ENCODE data around the gene HS6ST1. TPM values are rescaled to one million over a fixed set of nuclear protein-coding genes. Genes with fewer than 3 reads are reported as not detected.

HS6ST1 gene
- total and polyA plus RNA-seq, 2 donors (not counting 1 experiment from before 2014, with no cell fraction given) = 7.8 to 22.7 TPM

DNA sequence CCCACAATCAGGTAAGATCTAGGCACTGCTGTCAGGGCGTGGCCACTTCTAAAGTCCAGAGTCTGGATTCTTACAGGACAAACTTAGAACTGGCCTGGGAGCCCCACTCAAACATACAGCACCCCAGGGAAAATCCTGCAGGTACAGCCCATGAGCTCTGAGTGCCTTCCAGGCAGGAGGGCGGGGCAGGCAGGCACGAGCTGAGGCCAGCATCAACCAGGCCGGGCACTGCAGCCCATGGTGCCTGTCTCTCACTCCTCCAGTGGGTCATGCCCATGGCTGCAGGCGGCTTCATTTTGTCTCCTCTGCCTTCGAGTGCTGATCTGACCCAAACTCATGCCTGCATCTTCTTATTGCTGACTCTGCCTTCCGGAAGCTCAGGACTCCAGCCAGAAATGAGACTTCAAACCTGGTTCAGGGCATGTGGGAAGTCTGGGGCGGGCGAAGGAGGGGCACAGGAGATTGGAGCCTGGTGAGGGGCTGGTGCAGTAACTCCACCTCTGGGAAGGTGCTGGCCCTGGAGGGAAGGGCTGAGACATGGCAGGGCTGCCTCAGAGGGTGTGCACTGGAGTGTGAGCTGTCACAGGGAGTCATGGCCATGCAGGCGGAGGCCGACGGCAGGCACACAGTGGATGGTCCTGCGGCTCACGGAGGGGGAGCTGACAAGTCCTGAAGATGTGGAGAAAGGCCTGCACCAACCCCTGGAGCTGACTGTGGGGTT lies 40.5 kb downstream of the HS6ST1 start:
- no peak overlapping the region for H3K4me3 Mint-ChIP-seq
- H3K4me1 Mint-ChIP-seq = peaks cover 30% of the 10 kb centered on the region
- no peaks in the 10 kb centered on the region for H3K27me3 Mint-ChIP-seq
- peaks cover 2% of the 10 kb centered on the region for H3K9me3 Mint-ChIP-seq (ENCODE audit: insufficient read depth)
- Histone ChIP-seq H3K9me3 (ENCODE audit: control extremely low read depth in 1 of 3, control insufficient read depth in 2 of 3, insufficient read depth in 1 of 3, low read length in 2 of 3) (peaks cover 1 to 24% (median 12%) of the 10 kb centered on the region in 3 donors), H3K4me3 (ENCODE audit: control extremely low read depth in 1 of 5, extremely low read depth in 1 of 5, insufficient read depth in 1 of 5, low read depth in 2 of 5, low read length in 4 of 5) (no peak overlapping the region), H3K4me2 (replicated peaks; ENCODE audit: low read depth, low read length, poor library complexity, severe bottlenecking) (no peak overlapping the region), H4K20me1 (ENCODE audit: control insufficient read depth, insufficient read depth, low read length, poor library complexity, severe bottlenecking) (peaks cover 28% of the 10 kb centered on the region), H3K79me2 (ENCODE audit: control insufficient read depth, insufficient read depth, low read length) (peaks cover 5% of the 10 kb centered on the region), H3K36me3 (replicated peaks in 1 of 2; ENCODE audit: control extremely low read depth in 1 of 2, control insufficient read depth in 1 of 2, extremely low read depth in 1 of 2, insufficient read depth in 2 of 2, low read length in 1 of 2) (peaks cover 0 to 17% of the 10 kb centered on the region in 2 experiments), H3K9ac (ENCODE audit: low read length) (no peak overlapping the region), H2AFZ (ENCODE audit: insufficient read depth, low read depth, low read length, poor library complexity, severe bottlenecking) (no peak overlapping the region), H3K27me3 (replicated peaks in 1 of 4; ENCODE audit: control extremely low read depth in 1 of 4, control insufficient read depth in 3 of 4, insufficient read depth in 4 of 4, low read length in 3 of 4) (no peaks in the 10 kb centered on the region), H3K27ac (ENCODE audit: low read length in 2 of 2) (no peak overlapping the region), H3K4me1 (ENCODE audit: control insufficient read depth in 2 of 2, insufficient read depth in 2 of 2, low read length in 2 of 2) (peaks cover 21 to 31% of the 10 kb centered on the region in 2 donors)
- intact Hi-C loops (cut with micrococcal nuclease) = no loop called here
- TF ChIP-seq CTCF (IDR thresholded peaks at IDR 0.05) (no peak), EZH2 (IDR thresholded peaks at IDR 0.05; ENCODE audit: borderline replicate concordance, insufficient read depth, low read depth, low read length, poor library complexity, severe bottlenecking) (no peak)
- H3K27ac Mint-ChIP-seq = no peak overlapping the region
- 90% methylated on average over 14 of the region's 14 CpGs for WGBS (ENCODE audit: insufficient coverage)
- ChIA-PET CTCF (no interaction called here), POLR2A (no interaction called here)
- DNase-seq = no peak
- no peak for ATAC-seq (ENCODE audit: low read depth)

- WGBS (ENCODE audit: insufficient coverage) = 82% methylated on average over 11 of the region's 17 CpGs
- Mint-ChIP-seq H3K4me1 (peaks cover 26% of the 10 kb centered on the region), H3K4me3 (no peak overlapping the region), H3K27ac (no peak overlapping the region), H3K27me3 (no peaks in the 10 kb centered on the region), H3K9me3 (ENCODE audit: insufficient read depth) (peaks cover 2% of the 10 kb centered on the region)
- H3K4me1 ChIP-seq (ENCODE audit: control insufficient read depth in 2 of 2, insufficient read depth in 2 of 2, low read length in 2 of 2) = peaks cover 21 to 24% of the 10 kb centered on the region in 2 donors
- H3K79me2 ChIP-seq (ENCODE audit: control insufficient read depth, insufficient read depth, low read length) = peaks cover 5% of the 10 kb centered on the region
- H3K36me3 ChIP-seq (replicated peaks in 1 of 2; ENCODE audit: control extremely low read depth in 1 of 2, control insufficient read depth in 1 of 2, extremely low read depth in 1 of 2, insufficient read depth in 2 of 2, low read length in 1 of 2) = peaks cover 0 to 17% of the 10 kb centered on the region in 2 experiments
- TF ChIP-seq CTCF (IDR thresholded peaks at IDR 0.05) (no peak), EZH2 (IDR thresholded peaks at IDR 0.05; ENCODE audit: borderline replicate concordance, insufficient read depth, low read depth, low read length, poor library complexity, severe bottlenecking) (no peak)
- no peak overlapping the region for H3K9ac ChIP-seq (ENCODE audit: low read length)
- DNase-seq (no peak), ATAC-seq (ENCODE audit: low read depth) (no peak)
- no peak overlapping the region for H2AFZ ChIP-seq (ENCODE audit: insufficient read depth, low read depth, low read length, poor library complexity, severe bottlenecking)
- intact Hi-C loops (cut with micrococcal nuclease) = no loop called here
- peaks cover 1 to 24% (median 12%) of the 10 kb centered on the region in 3 donors for H3K9me3 ChIP-seq (ENCODE audit: control extremely low read depth in 1 of 3, control insufficient read depth in 2 of 3, insufficient read depth in 1 of 3, low read length in 2 of 3)
- no peaks in the 10 kb centered on the region for H3K27me3 ChIP-seq (replicated peaks in 1 of 4; ENCODE audit: control extremely low read depth in 1 of 4, control insufficient read depth in 3 of 4, insufficient read depth in 4 of 4, low read length in 3 of 4)
- ChIA-PET POLR2A (no interaction called here), CTCF (no interaction called here)
- H3K27ac ChIP-seq (ENCODE audit: low read length in 2 of 2) = no peak overlapping the region
- peaks cover 18% of the 10 kb centered on the region for H4K20me1 ChIP-seq (ENCODE audit: control insufficient read depth, insufficient read depth, low read length, poor library complexity, severe bottlenecking)
- no peak overlapping the region for H3K4me2 ChIP-seq (replicated peaks; ENCODE audit: low read depth, low read length, poor library complexity, severe bottlenecking)
- no peak overlapping the region for H3K4me3 ChIP-seq (ENCODE audit: control extremely low read depth in 1 of 5, extremely low read depth in 1 of 5, insufficient read depth in 1 of 5, low read depth in 2 of 5, low read length in 4 of 5)
Observed at GRCh38 chr2:128276878-128277675, 41.6 kb downstream of the HS6ST1 start.

Data from B cell (primary cell).